Muscle of back (tissue), 11 donors: ENCODE data around the gene CEACAM16. TPM values are rescaled to one million over a fixed set of nuclear protein-coding genes. Genes with fewer than 3 reads are reported as not detected.
A peak's percentile ranks its signal among the peaks of the same experiment; 100 is the strongest.

Experiments
- DNase-seq, 3 donors: peaks; one replicate each; pipeline versions ENCODE4 v3.0.0 to v3.0.0-alpha.2; 2013
- polyA plus RNA-seq, 10 donors: library from polyadenylated mRNA; unstranded; fragments of 120-200 nt; gene quantifications; one replicate each; pipeline ENCODE4 v1.2.1, GENCODE V29; 2013; ENCODE audit not compliant: insufficient read length in 10 of 10

Gene CEACAM16
- polyA plus RNA-seq, 10 donors = 0.22 to 1.0 (median 0.49) TPM

DNA sequence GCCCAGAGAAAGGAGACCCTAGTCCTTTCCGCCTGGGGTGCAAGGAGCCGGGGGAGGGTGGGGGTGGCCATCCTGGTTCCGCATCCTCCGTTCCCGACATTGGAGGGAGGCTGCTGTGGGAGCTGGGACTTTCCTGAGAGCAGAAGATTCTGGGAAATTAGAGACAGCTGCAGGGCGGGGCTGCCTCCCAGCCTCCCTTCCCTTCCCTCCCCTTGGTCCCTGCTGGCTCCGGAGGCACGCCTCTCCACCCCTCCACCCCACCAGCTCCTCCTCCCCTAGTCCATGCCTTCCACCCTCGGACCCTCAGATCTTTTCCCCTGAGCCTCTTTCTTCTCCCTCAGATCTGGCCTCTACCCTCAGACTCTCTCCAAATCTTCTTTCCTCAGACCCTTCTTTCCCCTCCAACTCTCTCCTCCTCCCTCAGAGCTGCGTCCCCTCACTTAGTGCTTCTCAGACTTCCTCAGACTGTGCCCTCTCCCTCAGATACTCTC, 46.4 kb downstream of the CEACAM16 start:
- DNase-seq = peak; percentile 85 to 95 (median 88)

DNA sequence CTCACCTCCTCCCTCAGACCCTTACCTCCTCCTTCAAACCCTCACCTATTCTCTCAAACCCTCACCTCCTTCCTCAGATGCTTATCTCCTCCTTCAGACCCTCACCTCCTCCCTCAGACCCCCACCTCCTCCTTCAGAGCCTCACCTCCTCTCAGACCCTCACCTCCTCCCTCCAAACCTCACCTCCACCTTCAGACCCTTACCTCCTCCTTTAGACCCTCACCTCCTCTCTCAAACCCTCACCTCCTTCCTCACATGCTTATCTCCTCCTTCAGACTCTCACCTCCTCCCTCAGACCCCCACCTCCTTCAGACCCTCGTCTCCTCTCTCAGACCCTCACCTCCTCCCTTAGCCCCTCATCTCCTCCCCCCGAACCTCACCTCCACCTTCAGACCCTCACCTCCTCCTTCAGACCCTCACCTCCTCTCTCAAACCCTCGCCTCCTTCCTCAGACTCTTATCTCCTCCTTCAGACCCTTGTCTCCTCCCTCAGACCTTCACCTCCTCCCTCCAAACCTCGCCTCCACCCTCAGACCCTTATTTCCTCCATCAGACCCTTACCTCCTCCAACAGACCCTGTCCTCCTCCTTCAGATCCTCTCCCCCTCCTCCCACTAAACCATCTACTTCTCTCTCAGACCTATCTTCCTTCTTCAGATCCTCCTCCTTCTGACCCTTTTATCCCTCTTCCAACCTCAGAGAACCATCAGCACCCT, 47.1 kb downstream of the CEACAM16 start:
- no peak for DNase-seq

DNA sequence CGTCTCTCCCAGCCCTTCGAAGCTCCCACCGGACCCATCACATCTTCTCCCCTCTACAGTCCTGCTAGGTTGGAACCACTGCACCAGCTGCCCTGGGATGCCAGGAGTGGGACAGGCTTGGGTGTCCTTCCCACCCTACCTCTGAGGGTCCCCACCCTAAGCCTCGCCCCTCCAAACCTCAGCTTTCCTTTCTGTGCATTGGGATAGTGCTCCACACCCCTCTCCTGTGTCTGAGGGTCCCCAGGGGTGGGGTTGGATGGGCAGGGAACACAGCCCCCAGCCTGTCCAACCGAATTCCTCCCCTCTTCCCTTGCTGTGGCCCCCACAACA, 47.6 kb downstream of the CEACAM16 start:
- no peak for DNase-seq

DNA sequence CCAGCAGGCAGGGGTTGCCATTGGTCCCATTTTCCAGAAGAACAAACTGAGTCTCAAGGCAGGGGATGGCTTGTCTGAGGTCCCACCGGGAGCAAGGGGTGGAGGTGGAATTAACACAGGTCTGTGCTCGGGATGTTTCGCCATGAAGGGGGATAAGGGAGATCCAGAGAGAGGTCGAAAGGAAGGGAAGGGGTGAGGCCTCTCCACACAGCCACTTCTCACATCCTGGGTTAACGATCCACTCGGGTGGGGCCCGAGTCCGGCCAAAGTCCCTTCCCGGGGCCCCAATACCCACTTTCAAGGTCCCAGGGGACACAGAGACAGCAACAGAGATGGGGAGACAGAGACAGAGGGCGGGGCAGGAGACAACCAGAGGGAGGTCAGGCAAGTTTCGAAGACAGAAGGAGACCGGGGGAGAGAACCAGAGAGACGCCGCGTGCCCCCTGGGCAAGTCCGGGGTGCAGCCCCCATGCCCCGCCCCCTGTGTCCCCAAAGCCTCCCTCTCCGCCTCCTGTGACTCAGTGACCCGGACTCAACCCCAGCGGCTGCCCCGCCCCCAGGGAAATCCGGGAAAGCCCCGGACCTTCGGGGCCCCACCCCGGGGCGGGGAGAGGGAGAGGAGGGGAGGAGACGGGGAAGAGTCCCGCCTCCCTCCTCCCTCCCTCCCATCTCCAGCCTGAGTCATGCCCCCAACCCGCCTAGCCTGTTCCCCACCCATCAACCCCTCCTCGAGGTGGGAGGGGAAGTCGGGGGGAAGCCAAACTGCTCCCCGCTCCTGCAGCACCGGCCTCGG, 48.2 kb downstream of the CEACAM16 start:
- peak; percentile 93 to 96 (median 96) for DNase-seq

DNA sequence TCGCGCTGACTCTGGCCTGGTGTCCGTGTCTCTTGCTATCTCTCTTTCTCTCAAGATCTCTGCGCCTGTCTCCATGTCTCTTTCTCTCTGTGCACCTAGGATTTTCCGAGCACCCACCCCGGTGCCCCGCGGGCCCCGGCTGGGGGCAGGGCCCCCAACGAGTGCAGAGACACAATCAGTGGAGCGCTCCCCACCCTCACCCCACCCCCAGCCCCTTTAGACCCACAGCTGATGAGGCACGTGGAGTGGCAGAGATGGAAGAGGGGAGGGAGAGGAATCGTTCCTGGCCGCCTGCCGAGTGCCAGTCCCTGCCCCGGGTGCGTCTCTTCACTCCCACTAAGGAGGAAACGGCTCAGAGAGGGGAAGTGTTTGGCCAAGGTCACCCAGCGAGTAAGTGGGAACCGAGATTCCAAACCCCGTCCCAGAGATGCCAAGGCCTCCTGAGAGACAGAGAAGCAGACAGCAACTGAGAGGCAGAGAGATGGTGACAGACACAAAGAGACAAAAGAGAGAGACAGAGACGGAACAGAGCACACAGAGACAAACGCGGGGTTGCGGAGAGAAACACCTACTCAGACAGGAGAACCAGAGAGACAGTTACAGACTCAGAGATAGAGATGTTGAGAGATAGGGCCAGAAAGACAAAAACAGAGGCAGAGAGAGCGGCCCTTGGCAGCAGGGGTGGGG, 48.9 kb downstream of the CEACAM16 start:
- DNase-seq = peak in 2 of 3 donors; percentile 69 to 91

DNA sequence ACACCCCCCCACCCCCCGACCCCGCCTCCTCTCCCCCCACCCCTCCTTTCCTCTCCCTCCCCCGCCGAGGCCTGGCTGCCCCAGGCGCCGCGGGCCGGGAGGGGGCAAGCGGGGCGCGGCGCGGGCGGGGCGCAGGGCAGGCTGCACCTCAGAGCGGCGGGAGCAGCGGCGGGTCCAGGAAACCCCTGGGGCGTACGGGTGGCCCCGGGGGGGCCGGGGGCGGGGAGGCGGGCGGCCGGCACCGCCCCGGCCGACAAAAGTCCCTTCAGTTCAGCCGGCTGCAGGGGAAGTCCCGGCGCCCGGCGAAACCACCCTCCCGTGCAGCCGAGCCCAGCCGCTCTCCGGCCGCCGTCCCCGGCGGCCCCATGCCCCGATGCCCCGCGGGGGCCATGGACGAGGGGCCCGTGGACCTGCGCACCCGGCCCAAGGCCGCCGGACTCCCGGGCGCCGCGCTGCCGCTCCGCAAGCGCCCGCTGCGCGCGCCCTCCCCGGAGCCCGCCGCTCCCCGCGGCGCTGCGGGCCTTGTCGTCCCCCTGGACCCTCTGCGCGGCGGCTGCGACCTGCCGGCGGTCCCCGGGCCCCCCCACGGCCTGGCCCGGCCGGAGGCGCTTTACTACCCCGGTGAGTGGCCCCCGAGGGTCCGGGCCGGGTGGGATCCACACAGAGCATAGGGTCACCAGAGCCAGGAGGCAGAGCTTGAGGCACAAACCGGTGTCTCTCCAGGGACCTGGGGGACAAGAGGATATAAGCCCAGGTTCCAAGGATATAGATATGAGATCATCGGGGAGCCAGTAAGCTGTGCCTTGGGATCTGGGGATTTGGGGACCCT, 49.7 kb downstream of the CEACAM16 start, which contains the start of gene BCL3:
Gene BCL3, plus strand, starts transcription at position 283 of the 829 bp plus-strand sequence. Its CDS starts 83 bp downstream, at position 366.
- DNase-seq = peak; percentile 55 to 60 (median 56)

DNA sequence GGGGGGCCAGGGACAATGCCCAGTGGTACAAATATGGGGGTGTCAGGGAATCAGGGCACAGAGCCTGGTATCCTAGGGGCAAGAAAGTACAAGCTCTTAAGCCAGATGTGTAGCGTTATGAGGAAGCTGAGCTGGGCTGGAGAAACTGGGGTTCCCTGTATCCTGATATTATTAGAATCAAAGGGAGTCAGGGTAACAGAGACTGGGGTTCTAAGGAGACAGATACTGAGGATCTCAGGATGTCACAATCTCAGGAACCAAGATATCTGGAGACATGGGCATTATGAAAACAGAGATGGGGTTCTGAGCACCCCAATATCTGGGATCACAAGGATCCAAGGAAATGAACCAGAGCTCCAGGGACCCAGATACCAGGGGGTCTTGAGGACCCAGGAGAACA, 50.3 kb downstream of the CEACAM16 start:
- no peak for DNase-seq

DNA sequence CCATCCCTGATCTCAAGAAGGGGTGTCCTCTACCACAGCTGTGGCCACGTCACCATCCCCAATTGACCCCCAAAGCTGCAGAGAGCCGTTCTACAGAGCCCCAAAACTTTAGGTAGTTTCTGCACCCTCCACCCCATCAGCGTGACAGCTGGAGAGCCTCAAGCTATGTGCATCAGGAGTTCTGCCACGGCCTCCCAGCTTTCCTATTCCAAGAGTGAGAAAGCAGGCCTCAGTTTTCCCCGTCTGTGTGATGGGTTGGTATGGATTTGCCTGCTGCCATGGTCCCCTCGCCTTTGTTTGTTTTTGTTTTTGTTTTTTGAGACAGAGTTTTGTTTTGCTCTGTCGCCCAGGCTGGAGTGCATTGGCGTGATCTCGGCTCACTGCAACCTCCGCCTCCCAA, 51.0 kb downstream of the CEACAM16 start:
- DNase-seq = no peak

DNA sequence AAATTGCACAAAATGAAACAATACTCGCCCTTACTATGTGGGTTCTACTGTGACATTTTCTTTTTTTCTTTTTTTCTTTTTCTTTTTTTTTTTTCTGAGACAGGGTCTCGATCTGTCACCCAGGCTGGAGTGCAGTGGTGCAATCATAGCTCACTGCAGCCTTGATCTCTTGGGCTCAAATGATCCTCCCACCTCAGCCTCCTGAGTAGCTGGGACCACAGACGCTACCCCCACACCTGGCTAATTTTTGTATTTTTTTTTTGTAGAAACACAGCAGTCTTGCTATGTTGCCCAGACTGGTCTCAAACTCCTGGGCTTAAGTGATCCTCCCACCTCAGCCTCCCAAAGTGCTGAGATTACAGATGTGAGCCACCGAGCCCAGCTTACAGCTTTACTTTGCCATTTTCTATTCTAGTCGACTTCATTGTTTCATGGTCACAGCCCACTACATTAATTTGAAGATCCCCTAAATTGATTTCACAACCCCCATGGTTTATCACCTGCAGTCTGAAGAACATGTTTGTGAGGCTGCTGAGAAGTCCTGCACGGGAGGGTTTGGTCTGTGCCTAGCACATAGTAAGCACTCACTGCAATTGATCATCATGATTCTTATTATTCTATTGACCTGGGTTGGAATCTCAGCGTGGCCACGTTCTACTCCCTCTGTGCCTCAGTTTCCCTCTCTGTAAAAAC, 53.3 kb downstream of the CEACAM16 start:
- DNase-seq = no peak

DNA sequence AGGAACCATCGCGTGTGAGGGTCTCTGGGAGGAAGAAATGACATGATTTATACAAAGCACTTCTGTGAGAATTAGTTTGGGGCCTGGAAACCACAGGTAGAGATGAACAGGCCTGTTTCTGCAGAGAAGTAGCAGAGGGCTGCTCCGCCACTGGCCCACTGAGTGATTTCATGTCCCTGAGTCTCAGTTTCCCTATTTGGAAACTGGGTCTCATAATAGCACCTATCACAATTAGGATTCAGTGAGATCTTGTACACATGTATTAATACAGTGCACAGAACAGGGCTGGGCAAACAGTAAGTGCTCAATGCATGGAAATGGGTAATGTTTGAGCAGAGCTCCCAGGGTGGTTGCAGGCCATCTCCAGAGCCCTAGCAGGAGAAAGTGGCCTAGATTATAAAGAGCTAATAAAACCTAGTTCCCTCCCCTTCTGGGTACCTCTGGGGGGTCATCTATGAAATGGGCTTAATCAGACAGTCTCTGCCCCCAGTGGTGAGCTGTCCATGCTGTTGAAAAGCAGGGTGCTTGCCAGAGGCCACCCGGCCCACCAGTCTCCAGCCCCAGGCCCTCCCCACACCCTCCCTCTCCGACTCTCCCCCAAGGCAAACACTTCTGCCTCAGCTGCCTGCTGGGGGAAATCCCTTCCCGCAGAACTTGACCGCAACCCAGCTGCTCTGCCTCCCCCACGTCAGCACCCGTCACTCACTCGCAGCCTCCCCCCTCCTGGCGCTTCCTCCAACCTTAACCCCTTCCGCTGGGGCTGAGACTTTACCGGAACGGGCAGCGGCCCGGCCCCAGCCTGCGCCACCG, 54.1 kb downstream of the CEACAM16 start:
- peak; percentile 84 to 92 (median 91) for DNase-seq

DNA sequence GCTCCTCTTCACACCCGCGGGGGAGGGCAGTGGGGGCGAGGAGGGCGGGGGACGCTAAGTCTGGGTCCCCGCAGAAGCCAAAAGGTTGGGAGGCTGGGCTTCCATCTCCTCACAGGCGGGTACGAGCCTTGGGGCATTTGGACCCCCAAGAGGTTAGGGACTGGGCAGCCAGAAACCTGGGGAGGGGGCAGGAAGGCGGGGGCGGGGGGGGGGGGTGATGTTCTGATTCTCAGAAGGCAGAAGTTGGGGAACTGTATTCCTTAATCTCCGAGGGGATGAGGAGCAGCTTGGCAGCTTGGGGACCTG, 54.6 kb downstream of the CEACAM16 start:
- no peak for DNase-seq

DNA sequence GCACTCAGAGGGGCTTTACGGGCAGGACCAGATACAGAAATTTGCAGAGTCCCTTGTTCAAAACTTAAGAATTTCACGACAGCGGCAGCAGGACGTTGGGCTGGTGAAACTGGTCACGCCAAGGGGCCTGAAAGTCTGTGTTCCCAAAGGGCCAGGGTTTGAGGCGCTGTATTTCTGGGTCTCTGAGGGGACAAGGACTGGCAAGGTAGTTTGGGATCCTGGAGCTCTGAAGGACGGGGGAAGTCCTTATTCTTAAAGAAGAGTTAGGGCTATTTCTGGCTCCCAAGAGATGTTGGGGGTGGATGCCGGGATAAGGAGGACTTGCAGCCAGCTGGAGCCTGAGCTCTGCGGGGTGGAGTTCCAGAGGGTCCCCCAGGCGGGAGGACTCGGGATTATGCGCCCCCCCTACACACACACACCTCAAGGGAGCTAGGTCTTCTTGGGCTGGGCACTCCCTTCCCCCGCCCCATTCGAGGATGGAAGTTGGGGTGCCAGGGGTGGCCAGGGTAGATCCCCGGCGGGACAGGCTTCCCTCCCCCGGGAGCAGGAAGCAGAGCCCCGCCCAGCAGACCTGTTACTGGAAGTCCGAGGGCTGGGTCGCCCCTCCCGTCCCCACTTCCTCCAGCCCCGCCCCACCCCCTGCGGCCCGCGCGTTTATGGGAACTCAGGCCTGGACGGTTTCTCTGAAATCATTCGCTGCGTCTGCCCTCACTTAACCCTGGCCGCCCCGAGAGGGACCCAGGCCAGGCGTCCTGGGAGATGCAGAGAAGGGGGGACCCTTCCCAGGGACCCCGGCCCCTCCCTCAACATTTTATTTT, 55.2 kb downstream of the CEACAM16 start:
- DNase-seq = peak; percentile 69 to 83 (median 74)

DNA sequence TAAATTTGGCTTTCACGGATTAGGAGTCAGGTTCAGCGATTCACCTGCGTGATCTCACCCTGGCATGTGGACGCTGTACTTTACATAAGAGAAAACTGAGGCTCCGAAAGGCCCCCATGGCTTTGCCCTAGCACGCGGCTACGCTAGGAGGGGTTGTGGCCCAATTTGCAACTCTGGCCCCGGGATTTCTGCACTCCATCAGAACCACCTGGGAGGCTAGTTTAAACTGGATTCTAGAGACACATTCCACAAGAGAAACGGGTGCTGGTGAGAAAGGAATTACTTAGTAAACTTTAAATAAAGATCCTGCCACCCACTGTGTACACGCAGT, 55.8 kb downstream of the CEACAM16 start:
- DNase-seq = no peak

DNA sequence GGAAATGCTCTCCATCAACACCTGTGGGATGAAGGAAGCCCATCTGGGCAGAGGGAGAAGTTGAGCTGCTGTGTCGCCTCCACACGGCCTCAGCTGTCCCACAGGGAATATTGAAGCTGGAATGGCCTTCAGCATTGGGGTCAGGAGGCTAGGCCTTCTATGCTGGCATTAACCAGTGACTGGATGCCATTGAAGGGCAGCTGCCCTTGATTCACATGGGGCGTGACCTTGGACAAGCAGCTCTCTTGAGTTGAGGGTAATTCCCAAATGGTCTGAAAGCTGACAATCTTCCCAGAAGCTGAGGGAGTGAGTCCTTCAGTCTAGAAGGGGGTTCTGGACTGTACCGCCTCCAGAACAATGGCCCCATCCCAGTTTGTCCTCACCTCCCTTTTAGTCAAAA, 56.3 kb downstream of the CEACAM16 start:
- DNase-seq = no peak

DNA sequence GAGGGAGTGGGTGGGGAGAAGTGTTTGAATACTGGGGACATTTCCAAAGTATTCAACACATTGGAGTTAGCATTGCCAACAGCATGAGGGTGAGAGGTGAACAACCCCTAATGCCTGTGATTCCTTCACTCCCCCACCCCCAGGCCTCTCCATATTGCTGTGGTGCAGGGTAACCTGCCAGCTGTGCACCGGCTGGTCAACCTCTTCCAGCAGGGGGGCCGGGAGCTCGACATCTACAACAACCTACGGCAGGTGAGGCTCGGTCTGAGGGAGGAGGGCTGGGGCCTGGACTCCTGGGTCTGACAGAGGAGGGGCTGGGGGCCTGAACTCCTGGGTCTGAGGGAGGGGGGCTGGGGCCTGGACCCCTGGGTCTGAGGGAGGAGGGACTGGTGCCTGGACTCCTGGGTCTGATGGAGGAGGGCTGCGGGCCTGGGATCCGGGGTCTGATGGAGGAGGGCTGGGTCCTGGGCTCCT, 57.2 kb downstream of the CEACAM16 start:
- DNase-seq = no peak

DNA sequence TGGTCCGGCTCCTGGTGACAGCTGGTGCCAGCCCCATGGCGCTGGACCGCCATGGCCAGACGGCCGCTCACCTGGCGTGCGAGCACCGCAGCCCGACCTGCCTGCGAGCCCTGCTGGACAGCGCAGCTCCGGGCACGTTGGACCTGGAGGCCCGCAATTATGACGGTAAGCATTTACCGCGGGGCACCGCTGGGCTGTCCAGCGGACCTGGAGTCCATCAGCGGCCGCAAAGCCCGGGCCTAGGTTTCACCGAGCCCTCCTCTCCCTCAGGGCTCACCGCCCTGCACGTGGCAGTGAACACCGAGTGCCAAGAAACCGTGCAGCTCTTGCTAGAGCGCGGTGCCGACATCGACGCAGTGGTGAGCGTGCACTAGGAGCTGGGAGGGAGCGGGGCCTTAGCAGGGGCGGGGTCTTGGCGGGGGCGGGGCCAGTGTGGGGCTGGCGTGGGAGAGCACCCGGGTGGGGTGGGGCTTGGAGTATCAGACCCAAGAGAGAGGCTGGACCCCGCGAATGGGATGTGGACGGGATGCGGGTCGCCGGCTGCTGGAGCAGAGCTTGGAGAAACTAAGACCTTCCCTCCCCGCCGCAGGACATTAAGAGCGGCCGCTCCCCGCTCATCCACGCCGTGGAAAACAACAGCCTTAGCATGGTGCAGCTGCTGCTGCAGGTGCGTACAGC, 58.2 kb downstream of the CEACAM16 start:
- DNase-seq = peak; percentile 58 to 88 (median 61)

DNA sequence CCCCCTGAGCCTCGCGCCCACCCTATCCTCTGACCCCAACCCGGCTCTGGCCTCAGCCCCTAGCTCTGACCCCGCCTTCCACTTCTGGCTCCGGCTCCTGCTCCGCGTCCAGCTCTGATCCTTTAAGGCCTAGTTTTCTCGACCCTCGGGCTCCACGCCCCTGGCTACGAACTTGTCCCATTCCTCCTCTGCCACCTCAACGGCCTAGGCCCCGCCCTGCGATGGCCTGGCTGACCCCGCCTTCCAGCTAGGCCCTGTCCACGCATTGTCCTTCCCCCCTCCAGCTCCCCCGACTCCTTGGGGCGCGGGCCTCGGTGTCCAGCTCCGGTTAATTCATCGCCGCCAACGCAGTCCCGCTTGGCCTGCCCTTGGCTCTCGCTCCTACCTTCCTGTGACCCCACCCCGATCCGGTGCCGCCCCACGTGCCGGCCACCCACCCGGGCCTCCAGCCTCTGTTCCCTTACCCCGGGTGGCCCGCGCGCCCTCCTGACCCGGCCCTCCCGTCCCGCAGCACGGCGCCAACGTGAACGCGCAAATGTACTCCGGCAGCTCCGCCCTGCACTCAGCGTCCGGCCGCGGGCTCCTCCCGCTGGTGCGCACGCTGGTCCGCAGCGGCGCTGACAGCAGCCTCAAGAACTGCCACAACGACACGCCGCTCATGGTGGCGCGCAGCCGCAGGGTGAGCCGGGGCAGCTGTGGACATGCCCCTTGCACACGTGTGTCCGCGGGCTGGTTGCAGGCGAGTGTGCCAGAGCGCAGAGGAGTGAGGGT, 59.0 kb downstream of the CEACAM16 start:
- peak; percentile 60 to 93 (median 81) for DNase-seq

DNA sequence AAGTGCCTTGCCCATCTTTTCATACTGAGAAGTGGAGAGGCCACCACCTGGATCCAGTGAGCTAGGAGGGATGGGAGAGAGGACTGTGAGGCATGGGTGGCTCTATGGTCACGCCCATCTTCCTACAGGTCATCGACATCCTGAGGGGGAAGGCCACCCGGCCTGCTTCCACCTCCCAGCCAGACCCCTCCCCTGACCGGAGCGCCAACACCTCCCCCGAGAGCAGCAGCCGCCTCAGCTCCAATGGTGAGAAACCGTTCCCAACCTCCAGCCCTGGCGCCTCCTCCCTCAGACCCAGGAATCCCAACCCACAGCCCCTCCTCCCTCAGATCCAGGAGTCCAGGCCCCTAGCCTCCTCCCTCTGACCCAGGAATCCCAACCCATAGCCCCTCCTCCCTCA, 59.6 kb downstream of the CEACAM16 start:
- DNase-seq = no peak
